Measurements from ENCODE around the gene MED13L. TPM values are rescaled to one million over a fixed set of nuclear protein-coding genes. Genes with fewer than 3 reads are reported as not detected.

MED13L gene
- total and polyA plus RNA-seq, 2 of the 8 experiments (the other 6 are each of a cell fraction or from before 2014, with no cell fraction given), result 15.9 to 51.7 TPM

DNA sequence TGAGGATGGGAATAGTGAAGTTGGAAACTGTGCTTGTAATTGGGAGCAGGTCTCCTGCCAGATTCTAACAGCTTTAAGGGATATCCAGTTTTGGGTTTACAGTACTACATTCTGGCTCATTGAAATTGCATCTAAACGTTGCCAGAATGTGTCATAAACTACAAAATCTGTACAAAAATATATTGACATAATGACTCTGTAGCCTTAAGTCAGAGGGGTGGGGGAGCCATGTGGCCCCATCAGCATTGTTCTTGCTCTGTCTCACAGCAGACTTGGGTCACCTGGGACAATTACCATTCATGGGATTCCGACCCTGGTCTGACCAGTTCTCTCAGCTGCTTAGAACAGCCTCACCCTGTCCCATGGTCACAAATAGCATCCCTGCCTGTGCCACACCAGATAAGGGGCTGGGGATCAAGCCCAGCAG lies 43.3 kb upstream of the MED13L start (continued):
- no peak for TF ChIP-seq YY1 (IDR thresholded peaks at IDR 0.05; ENCODE audit: low read depth, low read length)
- TF ChIP-seq PHF8 (conservative IDR thresholded peaks at IDR 0.05; ENCODE audit: low read depth, low read length), result no peak
- TF ChIP-seq CBX8 (IDR thresholded peaks at IDR 0.05; ENCODE audit: borderline replicate concordance, low read depth, low read length), result no peak
- TF ChIP-seq NRF1 (IDR thresholded peaks at IDR 0.05; ENCODE audit: low read depth, low read length), result no peak
- TF ChIP-seq RNF2 (IDR thresholded peaks at IDR 0.05; ENCODE audit: borderline replicate concordance, low read depth, low read length, missing control alignments, poor library complexity, severe bottlenecking), result no peak
- TF ChIP-seq, protein P1, sequence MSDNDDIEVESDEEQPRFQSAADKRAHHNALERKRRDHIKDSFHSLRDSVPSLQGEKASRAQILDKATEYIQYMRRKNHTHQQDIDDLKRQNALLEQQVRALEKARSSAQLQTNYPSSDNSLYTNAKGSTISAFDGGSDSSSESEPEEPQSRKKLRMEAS (IDR thresholded peaks at IDR 0.05), result no peak
- no peak for TF ChIP-seq CHD2 (IDR thresholded peaks at IDR 0.05; ENCODE audit: low read length)
- no peak for TF ChIP-seq SIRT6 (IDR thresholded peaks at IDR 0.05; ENCODE audit: low read length)
